H9 (cell line): ENCODE data around the gene MINAR2. TPM values are rescaled to one million over a fixed set of nuclear protein-coding genes. Genes with fewer than 3 reads are reported as not detected.

Experiments used
- DNase-seq: peaks from one replicate; pipeline ENCODE4 v3.0.0-alpha.2; 2017
- H2AFZ ChIP-seq: one replicate; pipeline ENCODE4 v1.6.1; 2013; ENCODE audit warnings: mild to moderate bottlenecking, low read length, control low read depth, moderate library complexity
- H2AK5ac ChIP-seq: 2 replicates; pipeline ENCODE4 v1.6.1; 2013; ENCODE audit warnings: low read length, control low read depth, mixed read lengths; ENCODE audit not compliant: insufficient read length
- H2BK120ac ChIP-seq: one replicate; pipeline ENCODE4 v1.6.1; 2013; ENCODE audit warnings: low read depth, mild to moderate bottlenecking, low read length, control low read depth, inconsistent platforms; ENCODE audit not compliant: poor library complexity, severe bottlenecking
- H2BK12ac ChIP-seq: 2 replicates; pipeline ENCODE4 v1.6.1; 2013; ENCODE audit warnings: low read length, control low read depth, mixed read lengths, low read depth; ENCODE audit not compliant: insufficient read length
- H2BK15ac ChIP-seq: 2 replicates; pipeline ENCODE4 v1.6.1; 2013; ENCODE audit warnings: low read depth, low read length, control low read depth
- H2BK20ac ChIP-seq: one replicate; pipeline ENCODE4 v1.6.1; 2013; ENCODE audit warnings: low read depth, mild to moderate bottlenecking, low read length, control low read depth, inconsistent platforms; ENCODE audit not compliant: poor library complexity, severe bottlenecking
- H2BK5ac ChIP-seq: 2 replicates; pipeline ENCODE4 v1.6.1; 2013; ENCODE audit warnings: low read length, control low read depth, mixed read lengths; ENCODE audit not compliant: insufficient read length
- H3K14ac ChIP-seq: 2 replicates; pipeline ENCODE4 v1.6.1; 2013; ENCODE audit warnings: low read length, control low read depth; ENCODE audit not compliant: insufficient read depth
- H3K18ac ChIP-seq: 2 replicates; pipeline ENCODE4 v1.6.1; 2013; ENCODE audit warnings: low read depth, mild to moderate bottlenecking, mixed read lengths, low read length, control low read depth; ENCODE audit not compliant: insufficient read length
- H3K23ac ChIP-seq: 2 replicates; pipeline ENCODE4 v1.6.1; 2013; ENCODE audit warnings: low read length, control low read depth, mixed read lengths, low read depth; ENCODE audit not compliant: insufficient read length
- H3K23me2 ChIP-seq: 2 replicates; pipeline ENCODE4 v1.6.1; 2013; ENCODE audit warnings: low read depth, mild to moderate bottlenecking, mixed read lengths, low read length, control low read depth; ENCODE audit not compliant: insufficient read length, poor library complexity, severe bottlenecking
- H3K27ac ChIP-seq: 2 replicates; pipeline ENCODE4 v1.5.1; 2013; ENCODE audit warnings: low read length, control low read depth, mixed read lengths, low read depth; ENCODE audit not compliant: insufficient read length
- H3K27me3 ChIP-seq: 2 replicates; pipeline ENCODE4 v1.6.1; 2013; ENCODE audit warnings: low read length, control low read depth, inconsistent platforms; ENCODE audit not compliant: insufficient read depth
- H3K4ac ChIP-seq: 2 replicates; pipeline ENCODE4 v1.6.1; 2013; ENCODE audit warnings: low read depth, mild to moderate bottlenecking, control low read depth, inconsistent platforms, low read length, moderate library complexity
- H3K4me1 ChIP-seq: 2 replicates; pipeline ENCODE4 v1.6.1; 2013; ENCODE audit warnings: low read length, control low read depth, inconsistent platforms; ENCODE audit not compliant: insufficient read depth
- H3K4me2 ChIP-seq: 2 replicates; pipeline ENCODE4 v1.6.1; 2013; ENCODE audit warnings: low read length, control low read depth, mixed read lengths; ENCODE audit not compliant: insufficient read length, insufficient read depth
- H3K56ac ChIP-seq: 2 replicates; pipeline ENCODE4 v1.6.1; 2013; ENCODE audit warnings: low read depth, mild to moderate bottlenecking, mixed read lengths, low read length, control low read depth; ENCODE audit not compliant: insufficient read length
- H3K79me1 ChIP-seq: 2 replicates; pipeline ENCODE4 v1.6.1; 2013; ENCODE audit warnings: low read depth, mild to moderate bottlenecking, moderate library complexity, low read length, control low read depth, inconsistent platforms; ENCODE audit not compliant: insufficient read depth, poor library complexity, severe bottlenecking
- H3K79me2 ChIP-seq: 2 replicates; pipeline ENCODE4 v1.6.1; 2013; ENCODE audit warnings: low read length, control low read depth, inconsistent platforms; ENCODE audit not compliant: insufficient read depth
- H3K9ac ChIP-seq: 2 replicates; pipeline ENCODE4 v1.6.1; 2013; ENCODE audit warnings: low read length, control low read depth, mixed read lengths; ENCODE audit not compliant: insufficient read length; ENCODE audit errors: extremely low read depth
- H3K9me3 ChIP-seq: one replicate; pipeline ENCODE4 v1.6.1; 2013; ENCODE audit warnings: low read depth, low read length, inconsistent platforms; ENCODE audit not compliant: control insufficient read depth
- H3T11ph ChIP-seq: one replicate; pipeline ENCODE4 v1.6.1; 2013; ENCODE audit warnings: mild to moderate bottlenecking, low read length, control low read depth, inconsistent platforms
- H4K20me1 ChIP-seq: one replicate; pipeline ENCODE4 v1.6.1; 2013; ENCODE audit not compliant: control insufficient read depth, insufficient read length, insufficient read depth
- H4K5ac ChIP-seq: 2 replicates; pipeline ENCODE4 v1.6.1; 2013; ENCODE audit warnings: low read depth, mild to moderate bottlenecking, mixed read lengths, low read length, control low read depth; ENCODE audit not compliant: insufficient read length
- H4K8ac ChIP-seq: replicated peaks from 2 replicates; pipeline ENCODE4 v1.6.1; 2013; ENCODE audit warnings: low read length, control low read depth, mixed read lengths, low read depth; ENCODE audit not compliant: insufficient read length
- H4K91ac ChIP-seq: 2 replicates; pipeline ENCODE4 v1.6.1; 2013; ENCODE audit warnings: low read depth, mild to moderate bottlenecking, moderate library complexity, mixed read lengths, low read length, control low read depth; ENCODE audit not compliant: insufficient read length
- H3K27ac Mint-ChIP-seq, 3 experiments: 2 replicates in 2 of 3; 3 replicates in 1 of 3; pipeline ENCODE4 v1.8.0; 2020 to 2021; ENCODE audit warnings: mixed read lengths in 3 of 3, mild to moderate bottlenecking in 1 of 3, moderate library complexity in 1 of 3
- H3K27me3 Mint-ChIP-seq: 2 replicates; pipeline ENCODE4 v1.8.0; 2021; ENCODE audit warnings: low read depth, mild to moderate bottlenecking, moderate library complexity, mixed read lengths
- H3K36me3 Mint-ChIP-seq, 3 experiments: 2 replicates in 2 of 3; 3 replicates in 1 of 3; pipeline ENCODE4 v1.8.0; 2020 to 2021; ENCODE audit warnings: low read depth in 3 of 3, mixed read lengths in 3 of 3; ENCODE audit not compliant: insufficient read depth in 1 of 3
- H3K4me1 Mint-ChIP-seq, 2 experiments: 2 replicates each; pipeline ENCODE4 v1.8.0; 2020; ENCODE audit warnings: mixed read lengths in 2 of 2
- H3K4me3 Mint-ChIP-seq, 2 experiments: 2 replicates in 1 of 2; 3 replicates in 1 of 2; pipeline ENCODE4 v1.8.0; 2020 to 2021; ENCODE audit warnings: mild to moderate bottlenecking in 2 of 2, mixed read lengths in 2 of 2, moderate library complexity in 1 of 2
- H3K9me3 Mint-ChIP-seq, 2 experiments: 2 replicates in 1 of 2; 3 replicates in 1 of 2; pipeline ENCODE4 v1.8.0; 2020; ENCODE audit warnings: mild to moderate bottlenecking in 2 of 2, mixed read lengths in 2 of 2, moderate library complexity in 1 of 2
- WGBS: extraction: QIAGEN DNeasy Blood & Tissue Kit; methylation state at CpG from one replicate; pipeline ENCODE4 v1.1.7; 2013; ENCODE audit warnings: missing lambda C conversion rate, low lambda C conversion rate, mixed read lengths; ENCODE audit not compliant: insufficient read length; ENCODE audit errors: extremely low coverage; 5-methylcytosine and 5-hydroxymethylcytosine counted together
- total RNA-seq: library from RNA; stranded (reverse); gene quantifications from 2 replicates; pipeline ENCODE4 v1.2.1, GENCODE V29; 2021
- TF ChIP-seq, protein P1 (sequence below): fragments of 200-600 bp; sonication (generic); conservative IDR thresholded peaks from 3 replicates; pipeline ENCODE4 v1.8.0; 2021; ENCODE audit warnings: antibody characterized with exemption, mild to moderate bottlenecking

The MINAR2 gene
- total RNA-seq, 1 experiment from 2014 or later, result 0.09 TPM

DNA sequence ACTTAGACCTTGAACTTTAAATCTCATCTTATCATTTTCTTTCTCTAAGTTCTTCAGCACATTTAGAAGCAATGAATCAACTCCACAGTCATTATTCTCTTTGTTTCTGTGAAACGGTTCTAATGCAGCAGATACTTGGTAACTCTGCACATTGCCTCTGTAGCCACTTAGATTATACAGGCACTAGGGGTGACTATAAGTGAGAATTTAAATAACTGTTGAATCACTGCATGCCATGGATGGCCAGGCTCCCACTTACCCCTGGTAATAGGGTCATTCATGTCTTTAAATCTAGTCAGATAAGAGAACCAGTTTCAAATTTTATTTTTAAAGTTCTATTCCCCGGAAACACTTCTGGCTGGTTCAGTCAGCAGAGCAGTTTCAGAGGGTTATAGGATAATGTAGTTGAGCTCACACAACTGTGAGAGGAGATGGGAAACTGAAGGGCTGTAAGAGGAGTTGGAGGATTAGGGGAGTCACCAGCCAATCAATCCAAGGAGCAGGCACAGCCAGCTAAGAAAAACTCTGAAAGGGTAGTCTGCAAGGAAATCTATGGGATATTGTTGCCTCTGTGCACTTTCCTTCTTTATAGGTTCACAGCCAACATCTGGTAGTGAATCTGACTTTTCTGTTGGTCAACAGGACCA lies 4.2 kb upstream of the MINAR2 start:
- H3K9me3 ChIP-seq, result no peaks in the 10 kb centered on the region
- H4K91ac ChIP-seq, result no peak overlapping the region
- H3K27me3 ChIP-seq, result no peaks in the 10 kb centered on the region
- no peak overlapping the region for H2BK15ac ChIP-seq
- no peak overlapping the region for H3K4me2 ChIP-seq
- no peak overlapping the region for H3K56ac ChIP-seq
- H3K79me1 ChIP-seq, result no peaks in the 10 kb centered on the region
- H2BK20ac ChIP-seq, result no peak overlapping the region
- no peak overlapping the region for H2AK5ac ChIP-seq
- peaks cover 6% of the 10 kb centered on the region for H3K4me1 ChIP-seq
- H4K8ac ChIP-seq, result no peak overlapping the region
- no peak overlapping the region for H3K4ac ChIP-seq
- H2BK5ac ChIP-seq, result no peak overlapping the region
- no peak overlapping the region for H2AFZ ChIP-seq
- no peak overlapping the region for H3T11ph ChIP-seq
- H2BK12ac ChIP-seq, result no peak overlapping the region
- no peaks in the 10 kb centered on the region for H3K27me3 Mint-ChIP-seq
- TF ChIP-seq, protein P1, sequence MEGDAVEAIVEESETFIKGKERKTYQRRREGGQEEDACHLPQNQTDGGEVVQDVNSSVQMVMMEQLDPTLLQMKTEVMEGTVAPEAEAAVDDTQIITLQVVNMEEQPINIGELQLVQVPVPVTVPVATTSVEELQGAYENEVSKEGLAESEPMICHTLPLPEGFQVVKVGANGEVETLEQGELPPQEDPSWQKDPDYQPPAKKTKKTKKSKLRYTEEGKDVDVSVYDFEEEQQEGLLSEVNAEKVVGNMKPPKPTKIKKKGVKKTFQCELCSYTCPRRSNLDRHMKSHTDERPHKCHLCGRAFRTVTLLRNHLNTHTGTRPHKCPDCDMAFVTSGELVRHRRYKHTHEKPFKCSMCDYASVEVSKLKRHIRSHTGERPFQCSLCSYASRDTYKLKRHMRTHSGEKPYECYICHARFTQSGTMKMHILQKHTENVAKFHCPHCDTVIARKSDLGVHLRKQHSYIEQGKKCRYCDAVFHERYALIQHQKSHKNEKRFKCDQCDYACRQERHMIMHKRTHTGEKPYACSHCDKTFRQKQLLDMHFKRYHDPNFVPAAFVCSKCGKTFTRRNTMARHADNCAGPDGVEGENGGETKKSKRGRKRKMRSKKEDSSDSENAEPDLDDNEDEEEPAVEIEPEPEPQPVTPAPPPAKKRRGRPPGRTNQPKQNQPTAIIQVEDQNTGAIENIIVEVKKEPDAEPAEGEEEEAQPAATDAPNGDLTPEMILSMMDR, result no peak
- no peak overlapping the region for H4K5ac ChIP-seq
- H3K4me3 Mint-ChIP-seq, result no peak overlapping the region
- peak overlapping the region in 2 of 3 experiments; percentile 63 to 69; a peak in 2 of 7 replicates for H3K27ac Mint-ChIP-seq
- H4K20me1 ChIP-seq, result no peaks in the 10 kb centered on the region
- H3K23me2 ChIP-seq, result no peaks in the 10 kb centered on the region
- H3K79me2 ChIP-seq, result 0 out of 2 replicates have a peak, but pooled peaks cover 2% of the 10 kb centered on the region
- DNase-seq, result no peak
- no peak overlapping the region for H3K23ac ChIP-seq
- no peak overlapping the region for H3K14ac ChIP-seq
- H3K4me1 Mint-ChIP-seq, result peaks cover 21 to 22% of the 10 kb centered on the region in 2 experiments
- no CpG with 5 or more reads among the region's 2 CpGs for WGBS
- no peak overlapping the region for H2BK120ac ChIP-seq
- no peak overlapping the region for H3K9ac ChIP-seq
- H3K9me3 Mint-ChIP-seq, result no peaks in the 10 kb centered on the region
- peaks cover 0 to 2% (median 0%) of the 10 kb centered on the region in 3 experiments; a peak in 1 of 7 replicates for H3K36me3 Mint-ChIP-seq
- no peak overlapping the region for H3K18ac ChIP-seq
- no peak overlapping the region for H3K27ac ChIP-seq
